Measurements from ENCODE around the gene DIPK2B.

Gene DIPK2B

GRCh38 chrX:45154462-45154861 is 46.2 kb downstream of the DIPK2B start:
- Histone ChIP-seq H3K27me3 (ENCODE audit: control insufficient read depth, insufficient read depth, low read length) (no peaks in the 10 kb centered on the region), H3K36me3 (ENCODE audit: control insufficient read depth, insufficient read depth, low read length) (no peaks in the 10 kb centered on the region), H3K9me3 (ENCODE audit: control insufficient read depth, low read length) (no peaks in the 10 kb centered on the region), H3K4me1 (ENCODE audit: control insufficient read depth, insufficient read depth, low read length) (no peaks in the 10 kb centered on the region), H3K4me3 (ENCODE audit: low read length) (no peak overlapping the region), H3K9ac (ENCODE audit: low read length) (no peak overlapping the region)

DNA sequence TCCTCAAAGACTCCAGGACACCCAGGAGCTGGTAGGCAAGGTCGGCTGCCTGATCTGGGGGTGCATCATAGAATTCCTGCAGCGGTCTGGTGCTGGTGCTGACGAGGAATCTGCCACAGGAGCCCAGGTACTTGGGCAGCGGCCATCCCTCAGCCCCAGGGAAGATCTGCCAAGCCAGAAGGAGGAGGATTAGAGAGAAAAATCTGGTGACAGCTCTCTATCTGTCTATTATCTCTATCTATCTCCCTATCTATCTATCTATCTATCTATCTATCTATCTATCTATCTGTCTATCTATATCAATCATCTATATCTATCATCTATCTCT is 46.7 kb downstream of the DIPK2B start:
- Histone ChIP-seq H3K27me3 (ENCODE audit: control insufficient read depth, insufficient read depth, low read length) (no peaks in the 10 kb centered on the region), H3K4me3 (ENCODE audit: low read length) (no peak overlapping the region), H3K4me1 (ENCODE audit: control insufficient read depth, insufficient read depth, low read length) (no peaks in the 10 kb centered on the region), H3K36me3 (ENCODE audit: control insufficient read depth, insufficient read depth, low read length) (no peaks in the 10 kb centered on the region), H3K9me3 (ENCODE audit: control insufficient read depth, low read length) (no peaks in the 10 kb centered on the region), H3K9ac (ENCODE audit: low read length) (no peak overlapping the region)
